Limb (tissue), 2 donors: ENCODE data around the gene MKS1.

Experiments
- DNase-seq, 2 donors: peaks; one replicate each; pipeline ENCODE4 v3.0.0-alpha.2; 2016; ENCODE audit errors: extremely low spot score in 2 of 2

Gene MKS1

DNA sequence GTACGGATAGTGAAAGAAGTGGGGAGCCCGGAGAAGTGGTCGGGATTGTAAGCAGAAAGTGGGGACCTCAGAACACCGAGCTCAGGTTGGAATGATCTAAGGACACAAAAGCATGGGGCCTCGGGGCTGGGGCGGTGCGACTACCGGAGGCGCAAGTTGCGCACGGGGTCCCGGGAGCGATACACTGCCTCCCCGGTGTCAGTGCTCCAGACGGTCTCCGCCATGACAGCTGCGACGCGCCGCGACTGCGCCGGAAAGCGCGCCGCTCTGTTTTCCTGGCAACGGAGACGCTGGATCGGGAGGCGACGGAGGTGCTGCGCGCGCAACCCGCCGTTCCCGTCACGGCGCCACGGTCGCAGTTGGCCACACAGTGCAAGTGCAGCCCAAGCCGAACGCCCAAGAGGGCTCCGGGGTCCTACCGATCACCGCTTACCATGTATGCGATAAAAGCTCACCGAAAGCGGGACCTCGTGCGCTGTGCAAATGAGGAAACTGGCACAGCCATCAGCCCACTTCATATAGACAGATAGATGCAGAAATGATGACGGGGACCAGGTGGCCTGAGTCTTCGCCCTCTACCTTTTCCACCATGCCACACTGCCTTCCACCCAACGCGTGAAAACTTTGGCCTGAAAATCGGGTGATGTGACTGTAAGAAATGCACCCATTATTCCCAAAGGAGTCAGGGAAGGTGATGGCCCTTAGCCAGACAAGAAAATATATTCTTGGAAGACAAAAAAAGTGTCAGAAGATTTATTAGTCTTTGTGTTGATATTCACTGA lies at the start of gene MKS1:
Gene MKS1, minus strand, starts transcription at position 249 of the 782 bp plus-strand sequence. Its CDS starts 25 bp downstream, at position 224.
- DNase-seq, result peak; percentile 96 to 97

DNA sequence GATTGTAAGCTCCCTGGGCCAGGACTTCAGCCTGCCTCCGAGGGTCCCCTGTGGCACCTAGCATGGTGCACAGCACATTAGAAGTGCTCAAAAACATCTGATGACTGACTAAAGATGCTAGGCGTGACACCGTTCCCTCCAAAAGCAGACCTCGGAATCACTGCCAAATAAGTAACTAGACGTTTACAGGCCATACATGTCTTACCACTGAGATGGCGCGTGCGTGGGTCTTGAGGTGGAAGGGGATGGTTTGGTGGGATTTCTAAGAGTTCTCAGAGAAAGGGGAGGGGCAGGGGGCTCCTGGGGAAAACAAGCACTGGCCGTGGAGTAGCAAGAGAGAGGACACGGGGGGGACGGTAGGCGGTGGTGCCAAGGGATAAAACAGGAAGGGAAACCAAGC lies 49.3 kb upstream of the MKS1 start:
- DNase-seq, result no peak

DNA sequence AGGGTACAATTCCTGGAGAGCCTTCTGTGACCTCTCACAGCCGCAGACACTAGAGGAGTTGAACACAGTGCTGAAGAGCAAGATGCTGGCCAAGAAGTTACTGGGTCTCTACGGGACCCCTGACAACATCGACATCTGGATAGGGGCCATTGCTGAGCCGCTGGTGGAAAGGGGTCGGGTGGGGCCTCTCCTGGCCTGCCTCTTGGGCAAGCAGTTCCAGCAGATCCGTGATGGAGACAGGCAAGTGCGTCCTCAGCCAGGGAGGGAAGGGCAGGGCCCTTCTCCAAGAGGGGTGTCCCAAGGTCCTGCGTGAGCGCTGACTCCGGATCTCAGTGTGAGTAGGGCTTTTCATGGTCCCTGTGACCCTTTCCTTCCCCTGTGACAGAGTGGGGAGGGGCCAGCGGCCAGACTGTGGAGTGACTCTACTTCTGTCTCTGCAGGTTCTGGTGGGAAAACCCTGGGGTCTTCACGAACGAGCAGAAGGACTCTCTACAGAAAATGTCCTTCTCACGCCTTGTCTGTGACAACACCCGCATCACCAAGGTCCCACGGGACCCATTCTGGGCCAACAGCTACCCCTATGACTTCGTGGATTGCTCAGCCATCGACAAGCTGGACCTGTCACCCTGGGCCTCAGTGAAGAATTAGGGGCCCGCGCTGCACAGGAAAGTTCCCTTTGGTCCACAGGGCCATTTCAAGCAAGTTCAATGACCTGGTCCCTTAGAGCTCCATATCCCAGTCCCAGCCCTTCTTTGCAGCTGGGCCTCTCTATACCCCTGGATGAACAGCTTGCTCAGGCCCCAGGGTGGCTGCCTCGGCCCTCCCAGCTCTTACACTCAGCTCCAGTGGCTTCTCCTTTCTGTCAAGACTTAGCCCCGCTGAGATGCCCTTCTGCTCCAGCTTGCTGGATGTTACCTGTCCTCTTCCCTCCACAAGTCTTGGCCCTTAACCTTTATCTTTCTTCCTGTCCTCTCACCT lies 48.6 kb upstream of the MKS1 start:
- DNase-seq, result no peak

DNA sequence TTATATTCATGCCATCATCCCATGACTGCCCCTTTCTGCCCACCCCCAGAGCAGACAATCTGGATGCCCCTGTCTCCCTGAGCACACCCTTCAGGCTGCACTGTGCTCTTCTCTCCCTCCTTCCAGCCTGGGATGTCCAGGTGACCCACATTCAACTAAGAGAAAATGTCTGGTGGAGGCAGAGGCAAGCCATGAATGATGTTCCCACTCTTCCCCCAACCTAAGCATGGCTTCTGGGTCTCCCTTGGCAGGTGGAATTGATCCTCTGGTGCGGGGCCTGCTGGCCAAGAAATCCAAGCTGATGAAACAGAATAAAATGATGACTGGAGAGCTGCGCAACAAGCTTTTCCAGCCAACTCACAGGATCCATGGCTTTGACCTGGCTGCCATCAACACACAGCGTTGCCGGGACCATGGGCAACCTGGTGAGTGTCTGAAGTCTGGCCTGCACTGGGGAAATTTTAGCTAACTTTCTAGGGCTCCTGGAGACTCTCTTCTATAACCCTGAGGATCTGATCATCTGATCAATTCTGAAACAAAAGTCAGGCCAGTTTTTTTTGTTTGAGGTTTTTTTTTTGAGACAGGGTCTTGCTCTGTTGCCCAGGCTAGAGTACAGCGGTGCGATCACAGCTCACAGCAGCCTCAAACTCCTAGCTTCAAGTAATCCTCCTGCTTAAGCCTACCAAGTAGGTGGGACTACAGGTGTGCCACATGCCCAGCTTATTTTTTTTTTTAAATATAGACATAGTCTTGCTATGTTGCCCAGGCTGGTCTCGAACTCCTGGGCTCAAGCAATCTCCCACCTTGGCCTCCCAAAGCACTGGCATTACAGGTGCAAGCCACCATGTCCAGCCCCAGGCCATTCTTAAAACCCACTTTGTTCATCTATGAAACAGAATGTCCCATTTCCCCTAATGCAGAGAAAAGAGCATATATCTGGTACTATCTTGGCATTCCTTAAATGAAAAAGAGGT lies 47.1 kb upstream of the MKS1 start:
- no peak for DNase-seq

DNA sequence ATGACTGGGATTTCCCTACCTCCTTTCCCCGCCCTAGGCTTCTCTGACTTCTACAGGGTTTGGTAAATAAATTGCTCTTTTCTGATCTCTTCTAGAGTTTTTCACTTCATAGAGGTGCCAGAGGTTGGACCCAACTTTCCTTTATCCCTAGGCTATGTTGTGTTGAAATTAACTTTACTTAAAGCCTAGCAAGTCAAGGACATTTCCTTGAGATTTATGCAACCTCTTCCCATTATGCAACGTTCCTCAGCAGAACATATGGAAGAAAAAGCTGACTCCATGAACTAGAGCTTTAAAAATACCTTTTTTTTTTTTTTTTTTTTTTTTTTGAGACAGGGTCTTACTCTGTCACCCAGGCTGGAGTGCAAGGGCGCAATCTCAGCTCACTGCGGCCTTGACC lies 46.2 kb upstream of the MKS1 start:
- DNase-seq, result no peak

DNA sequence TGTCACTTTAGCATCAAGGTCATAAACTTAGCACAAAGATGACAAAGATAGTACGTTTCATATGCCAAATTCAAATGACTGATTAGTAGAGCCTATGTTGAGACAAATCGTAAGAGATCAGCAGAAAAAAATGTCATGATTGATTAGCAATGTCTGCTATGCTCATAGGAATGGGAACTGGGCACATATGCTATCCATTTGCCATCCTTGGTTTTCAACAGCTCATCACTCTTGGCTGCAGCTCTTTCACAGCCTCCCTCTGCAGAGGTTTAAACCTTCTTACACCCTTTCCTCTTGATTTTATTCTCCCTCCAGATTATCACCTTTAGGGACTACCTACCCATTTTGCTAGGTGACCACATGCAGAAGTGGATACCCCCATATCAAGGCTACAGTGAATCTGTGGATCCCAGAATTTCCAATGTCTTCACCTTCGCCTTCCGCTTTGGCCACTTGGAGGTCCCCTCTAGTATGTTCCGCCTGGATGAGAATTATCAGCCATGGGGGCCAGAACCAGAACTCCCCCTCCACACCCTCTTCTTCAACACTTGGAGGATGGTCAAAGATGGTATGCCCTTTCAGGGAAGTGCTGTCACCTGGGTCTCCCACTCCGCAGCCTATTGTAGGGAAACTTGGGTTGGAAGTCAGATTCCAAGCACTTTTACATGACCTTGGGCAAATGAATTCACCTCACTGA lies 45.5 kb upstream of the MKS1 start:
- DNase-seq, result no peak

DNA sequence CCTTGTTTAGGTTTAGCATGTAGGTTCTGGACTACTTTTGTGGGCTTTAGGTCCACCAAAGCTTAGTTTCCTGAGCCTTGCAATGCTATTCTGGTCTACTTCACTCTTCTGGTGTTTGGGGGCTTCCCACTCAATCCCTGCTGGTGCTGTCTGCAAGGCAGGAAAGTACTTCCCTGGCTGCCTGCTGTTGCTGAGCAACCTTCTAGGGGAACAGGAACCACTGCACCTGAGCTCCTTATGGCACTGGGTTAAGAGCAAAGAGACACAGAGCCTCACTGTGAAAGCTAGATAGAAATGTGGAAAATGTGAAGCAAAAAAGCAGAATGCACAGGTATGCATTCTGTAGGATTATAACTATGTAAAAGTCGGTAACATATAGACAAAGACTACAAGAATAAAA lies 44.7 kb upstream of the MKS1 start:
- no peak for DNase-seq

DNA sequence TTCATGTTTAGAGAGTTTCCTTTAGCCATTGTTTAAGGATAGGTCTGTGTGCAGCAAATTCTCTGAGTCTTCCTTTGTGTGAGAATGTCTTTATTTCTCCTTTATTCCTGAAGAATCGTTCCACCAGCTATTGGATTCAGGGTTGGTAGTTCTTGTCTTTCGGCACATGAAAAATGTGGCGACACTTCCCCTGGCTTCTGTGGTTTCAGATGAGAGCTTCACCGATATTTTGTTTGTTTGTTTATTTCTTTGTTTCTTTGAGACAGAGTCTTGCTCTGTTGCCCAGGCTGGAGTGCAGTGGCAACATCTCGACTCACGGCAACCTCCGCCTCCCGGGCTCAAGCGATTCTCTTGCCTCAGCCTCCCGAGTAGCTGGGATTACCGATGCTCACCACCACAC lies 43.1 kb upstream of the MKS1 start:
- no peak for DNase-seq

DNA sequence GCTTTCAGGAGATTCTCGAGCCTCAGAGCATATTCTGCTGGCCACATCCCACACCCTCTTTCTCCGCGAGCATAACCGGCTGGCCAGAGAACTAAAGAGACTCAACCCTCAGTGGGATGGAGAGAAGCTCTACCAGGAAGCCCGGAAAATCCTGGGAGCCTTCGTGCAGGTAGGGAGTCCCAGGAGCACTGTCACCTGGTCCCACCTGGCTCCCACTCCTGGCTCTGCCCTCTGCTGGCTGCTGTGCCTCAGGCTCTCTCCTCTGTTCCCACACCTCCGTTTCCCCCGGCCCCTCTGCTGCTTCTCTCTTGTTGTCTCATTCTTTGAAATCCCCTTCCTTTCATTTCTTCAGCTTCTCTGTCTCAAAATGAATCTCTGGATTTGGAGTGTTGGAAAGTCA lies 35.7 kb upstream of the MKS1 start:
- DNase-seq, result no peak

DNA sequence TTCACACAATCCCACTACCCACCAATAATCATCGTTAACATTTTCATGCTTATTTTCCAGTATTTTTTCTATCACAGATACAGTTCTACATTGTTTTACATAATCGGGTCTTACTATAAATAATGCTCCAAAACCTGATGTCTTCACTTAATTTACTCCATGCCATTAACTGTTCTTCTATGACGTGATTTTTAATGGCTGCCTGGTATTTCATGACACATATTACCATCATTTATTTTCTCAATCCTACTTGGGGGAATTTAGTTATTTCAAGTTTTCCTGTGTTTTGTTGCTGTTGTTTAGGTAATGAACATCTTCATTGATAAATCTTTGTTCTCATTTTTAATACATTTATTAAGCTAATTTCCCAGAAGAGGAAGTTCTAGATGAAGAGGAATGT lies 34.0 kb upstream of the MKS1 start:
- no peak for DNase-seq

DNA sequence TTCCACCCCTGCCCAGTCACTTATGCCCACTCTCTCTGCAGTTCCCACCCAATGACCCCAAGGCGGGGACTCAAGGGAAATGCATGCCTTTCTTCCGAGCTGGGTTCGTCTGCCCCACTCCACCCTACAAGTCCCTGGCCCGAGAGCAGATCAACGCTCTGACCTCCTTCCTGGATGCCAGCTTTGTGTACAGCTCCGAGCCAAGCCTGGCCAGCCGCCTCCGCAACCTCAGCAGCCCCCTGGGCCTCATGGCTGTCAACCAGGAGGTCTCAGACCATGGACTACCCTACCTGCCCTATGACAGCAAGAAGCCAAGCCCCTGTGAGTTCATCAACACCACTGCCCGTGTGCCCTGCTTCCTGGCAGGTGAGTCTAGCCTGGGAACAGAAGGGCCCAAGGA lies 33.1 kb upstream of the MKS1 start:
- DNase-seq, result no peak

DNA sequence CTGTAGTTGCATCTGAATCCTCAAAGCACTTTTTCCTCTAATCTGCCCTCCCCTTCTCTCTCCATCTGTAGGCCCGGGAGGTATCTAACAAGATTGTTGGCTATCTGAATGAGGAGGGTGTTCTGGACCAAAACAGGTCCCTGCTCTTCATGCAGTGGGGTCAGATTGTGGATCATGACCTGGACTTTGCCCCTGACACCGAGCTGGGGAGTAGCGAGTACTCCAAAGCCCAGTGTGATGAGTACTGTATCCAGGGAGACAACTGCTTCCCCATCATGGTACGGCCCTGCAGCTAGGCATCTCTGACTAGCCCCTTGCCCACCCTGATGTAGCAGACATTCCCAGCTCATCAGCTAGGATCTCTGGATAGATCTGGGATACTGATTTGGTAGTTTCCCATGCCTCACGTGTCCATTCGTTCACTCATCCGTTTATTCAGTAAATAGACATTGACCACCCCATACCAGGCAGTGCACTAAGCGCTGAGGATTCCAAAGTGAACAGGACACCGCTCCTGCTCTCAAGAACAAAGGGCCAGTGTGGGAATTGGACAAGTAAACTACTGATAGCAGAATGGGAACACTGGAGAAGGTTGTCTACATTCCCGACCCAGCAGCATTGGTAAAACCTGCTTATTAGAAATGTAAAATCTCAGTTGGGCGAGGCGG lies 31.4 kb upstream of the MKS1 start:
- no peak for DNase-seq

DNA sequence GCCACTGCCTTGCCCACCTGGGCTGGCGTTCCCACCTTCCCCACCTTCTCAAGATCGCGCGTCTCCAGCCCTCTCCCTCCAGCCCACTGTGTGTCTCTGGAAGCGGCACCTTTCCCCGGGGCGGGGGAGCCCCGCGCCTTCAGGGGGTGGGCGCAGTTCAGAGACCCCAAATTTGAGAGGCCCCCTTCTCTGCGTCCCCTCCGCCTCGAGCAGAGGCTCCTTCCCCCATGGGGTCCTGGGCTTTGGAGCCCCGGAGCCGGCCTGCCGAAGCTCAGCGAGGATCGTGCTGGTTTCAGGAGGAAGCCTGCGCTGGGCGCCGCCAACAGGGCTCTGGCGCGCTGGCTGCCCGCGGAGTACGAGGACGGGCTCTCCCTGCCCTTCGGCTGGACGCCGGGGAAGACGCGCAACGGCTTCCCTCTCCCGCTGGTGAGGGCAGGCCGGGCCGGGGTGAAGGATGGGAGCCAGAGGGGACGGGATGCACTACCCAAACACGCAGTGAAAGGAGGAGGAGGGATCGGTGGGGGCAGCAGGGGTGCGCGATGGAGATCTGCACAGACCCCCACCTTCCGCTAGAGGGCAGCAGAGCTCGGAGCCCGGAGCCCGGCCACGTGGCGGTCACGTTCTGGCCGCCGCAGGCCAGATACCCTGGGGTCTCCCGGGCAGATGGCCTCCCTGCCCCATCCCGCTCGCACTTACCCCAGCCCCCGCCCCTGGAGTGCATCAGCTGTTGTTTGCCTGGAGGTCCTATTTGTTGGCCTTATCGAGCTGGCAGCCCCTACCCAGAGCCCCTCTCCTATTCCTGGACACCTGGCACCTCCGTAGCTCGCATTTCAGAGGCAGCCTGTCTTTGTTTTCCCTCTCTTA lies 30.4 kb upstream of the MKS1 start:
- DNase-seq, result peak; percentile 61 to 89

DNA sequence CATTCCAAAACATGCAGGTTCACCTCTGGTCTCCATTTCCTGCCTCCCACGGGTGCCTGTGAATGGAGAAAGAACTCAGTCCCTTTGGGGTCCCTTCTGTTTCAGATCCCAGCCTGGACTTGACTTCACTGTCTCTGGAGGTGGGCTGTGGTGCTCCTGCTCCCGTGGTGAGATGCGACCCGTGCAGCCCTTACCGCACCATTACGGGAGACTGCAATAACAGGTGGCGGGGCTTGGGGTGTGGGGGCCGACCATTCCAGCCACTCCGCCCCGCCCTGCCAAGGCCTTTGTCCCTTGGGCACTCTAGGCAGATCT lies 29.9 kb upstream of the MKS1 start:
- no peak for DNase-seq

DNA sequence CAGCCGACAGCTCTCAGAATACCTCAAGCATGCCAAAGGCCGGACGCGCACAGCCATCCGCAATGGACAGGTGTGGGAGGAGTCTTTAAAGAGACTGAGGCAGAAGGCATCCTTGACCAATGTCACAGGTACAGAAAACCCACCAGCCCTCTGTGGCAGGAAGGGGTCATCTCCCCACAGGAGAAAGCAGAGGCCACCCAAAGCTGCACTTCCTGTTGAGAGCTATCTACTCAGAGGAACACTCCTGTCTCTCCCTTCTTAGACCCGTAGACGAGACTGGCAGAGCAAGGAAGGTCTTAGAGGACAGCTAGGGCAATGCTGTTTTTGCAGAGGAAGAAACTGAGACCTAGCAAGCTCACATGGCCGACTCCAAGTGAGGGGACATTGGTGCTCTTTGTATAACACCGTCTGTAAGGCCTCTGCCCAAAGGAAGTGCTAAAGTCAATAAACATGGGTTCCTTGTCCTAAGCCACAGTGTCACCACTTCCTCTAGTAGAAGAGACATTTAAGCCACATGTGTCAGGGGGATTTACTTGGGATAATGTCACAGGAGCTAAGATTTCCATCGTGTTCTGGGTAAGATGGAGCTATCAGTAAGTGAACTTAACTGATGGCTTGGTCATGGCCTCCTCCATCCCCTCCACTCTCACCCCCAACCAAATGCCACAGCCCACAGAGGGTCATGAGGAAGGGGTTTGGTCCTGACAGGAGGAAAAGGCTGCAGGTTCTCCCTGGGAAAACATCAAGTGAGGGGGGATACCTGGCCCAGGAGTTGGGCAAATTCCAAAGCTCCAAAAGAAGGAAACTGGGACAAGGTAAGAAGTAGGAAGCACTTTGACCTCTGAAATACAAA lies 28.7 kb upstream of the MKS1 start:
- no peak for DNase-seq

DNA sequence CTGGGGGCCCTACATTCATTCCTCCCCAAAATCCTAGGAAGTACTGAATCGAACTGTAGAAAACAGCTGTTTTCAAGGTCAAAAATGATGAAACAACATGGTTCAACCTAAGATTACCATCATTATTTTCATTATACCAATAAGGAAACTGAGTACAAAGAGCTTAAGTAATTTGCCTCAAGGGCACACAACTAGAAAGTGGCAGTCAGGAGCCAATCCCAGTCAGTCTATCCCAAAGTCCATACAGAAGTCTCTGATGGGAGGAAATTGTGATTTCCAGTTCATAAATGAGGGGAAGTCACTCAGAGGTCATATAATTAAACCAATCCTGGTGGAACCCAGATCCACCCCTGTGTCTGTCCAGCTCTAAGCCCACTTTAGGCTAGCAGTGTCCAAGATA lies 27.7 kb upstream of the MKS1 start:
- no peak for DNase-seq

DNA sequence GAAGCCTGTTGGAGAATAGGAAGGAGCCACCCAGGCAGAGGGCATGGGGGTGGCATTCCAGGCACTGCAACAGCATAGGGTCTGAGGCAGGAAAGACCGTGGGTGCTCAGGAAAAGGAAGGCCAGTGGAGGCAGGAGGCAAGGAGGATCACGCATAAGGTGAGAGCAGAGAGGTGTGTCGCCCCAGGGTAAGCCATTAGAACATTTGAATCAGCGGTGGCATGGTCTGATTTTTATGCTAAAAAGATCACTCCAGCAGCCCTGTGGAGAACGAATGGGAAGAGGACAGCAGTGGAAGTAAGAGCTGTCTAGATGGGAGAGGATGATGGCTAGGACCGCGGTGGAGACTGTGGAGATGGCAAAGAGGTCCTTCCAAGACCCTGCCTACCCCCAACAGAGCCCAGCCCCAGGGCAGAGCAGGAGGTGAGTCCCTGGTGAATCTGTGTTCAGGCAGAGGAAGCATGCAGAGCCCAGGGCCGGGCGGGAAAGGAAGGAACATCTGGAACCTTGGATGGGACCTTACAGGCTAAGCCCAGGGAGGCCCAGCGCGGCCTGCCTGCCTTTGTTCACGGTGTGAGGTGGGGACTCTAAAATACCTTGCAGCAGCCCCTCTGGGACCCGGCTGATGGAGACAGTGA lies 27.2 kb upstream of the MKS1 start:
- DNase-seq, result no peak
